HepG2 (cell line): ENCODE results near the gene TBXA2R. TPM values are rescaled to one million over a fixed set of nuclear protein-coding genes. Genes with fewer than 3 reads are reported as not detected.

Experiments
- ATAC-seq: fragments of 200-7000 bp; cut with Tn5 transposase; 3 replicates; pipeline ENCODE4 v1.9.1; 2020; ENCODE audit warnings: mild to moderate bottlenecking, moderate library complexity
- BruUV-seq: library from RNA; stranded (reverse); fragments of 400-500 nt; replicated peaks from 2 replicates; lab custom pipeline; 2021; lab: Mats Ljungman, UMichigan
- CTCF ChIA-PET: fragments of 300-600 bp; formaldehyde crosslinking; extraction: SDS; loops from one replicate; lab custom pipeline; 2021; ENCODE audit warnings: low total read pairs, inconsistent platforms, low intra/inter-chr PET ratio; lab: Yijun Ruan, JAX
- POLR2A ChIA-PET: fragments of 350-600 bp; sonication (Branson Sonifier 250); formaldehyde crosslinking; loops from one replicate; lab custom pipeline; 2020; ENCODE audit warnings: antibody characterized with exemption, inconsistent platforms; lab: Yijun Ruan, JAX
- DNase-seq: peaks from one replicate; pipeline ENCODE4 v3.0.0-alpha.2; 2015; ENCODE audit warnings: low spot score
- FAIRE-seq: peaks from 3 replicates; lab custom pipeline; 2011; peaks lifted over from hg19 to GRCh38; lab: Jason Lieb, UNC
- H2AFZ ChIP-seq: one replicate; pipeline ENCODE4 v1.6.1; 2011; ENCODE audit warnings: low read length, inconsistent platforms
- H3K27ac ChIP-seq: fragments of 300-600 bp; 3 replicates; pipeline ENCODE4 v1.8.0; 2011; ENCODE audit warnings: mixed run types, mild to moderate bottlenecking, mixed read lengths, low read length, inconsistent platforms; ENCODE audit not compliant: insufficient read depth; ENCODE audit errors: extremely low read length
- H3K27me3 ChIP-seq, 2 experiments: fragments of 200-600 bp in 1 of 2; 2 replicates in 1 of 2; 3 replicates in 1 of 2; pipeline versions ENCODE4 v1.6.0 to v1.8.0; 2011; ENCODE audit warnings: low read length in 2 of 2, mild to moderate bottlenecking in 2 of 2, moderate library complexity in 2 of 2, inconsistent platforms in 1 of 2; ENCODE audit not compliant: insufficient read depth in 2 of 2, control insufficient read depth in 1 of 2
- H3K36me3 ChIP-seq, 2 experiments: fragments of 200-600 bp in 1 of 2; replicated peaks in 1 of 2; 2 replicates in 1 of 2; 3 replicates in 1 of 2; pipeline versions ENCODE4 v1.5.1 to v1.8.0; 2011; ENCODE audit warnings: low read length in 2 of 2, inconsistent platforms in 1 of 2; ENCODE audit not compliant: insufficient read depth in 2 of 2, control insufficient read depth in 1 of 2
- H3K4me1 ChIP-seq: 2 replicates; pipeline ENCODE4 v1.5.1; 2012; ENCODE audit warnings: low read length, inconsistent platforms; ENCODE audit not compliant: insufficient read depth
- H3K4me2 ChIP-seq: 2 replicates; pipeline ENCODE4 v1.6.0; 2011; ENCODE audit warnings: low read depth, low read length, inconsistent platforms
- H3K4me3 ChIP-seq, 3 experiments: fragments of 200-600 bp in 1 of 3; sonication (generic), shearing (Covaris generic) in 1 of 3; replicated peaks in 1 of 3; 2 replicates each; pipeline ENCODE4 v1.5.1; 2011 to 2016; ENCODE audit warnings: low read length in 3 of 3, inconsistent platforms in 2 of 3, low read depth in 2 of 3, mild to moderate bottlenecking in 2 of 3, control low read depth in 1 of 3, mixed read lengths in 1 of 3; ENCODE audit not compliant: insufficient read depth in 1 of 3
- H3K79me2 ChIP-seq: one replicate; pipeline ENCODE4 v1.6.1; 2011; ENCODE audit warnings: low read length, inconsistent platforms; ENCODE audit not compliant: insufficient read depth
- H3K9ac ChIP-seq: 2 replicates; pipeline ENCODE4 v1.6.0; 2011; ENCODE audit warnings: mild to moderate bottlenecking, low read depth, low read length, inconsistent platforms; ENCODE audit not compliant: insufficient read depth
- H3K9me3 ChIP-seq: 2 replicates; pipeline ENCODE4 v1.5.1; 2012; ENCODE audit warnings: mild to moderate bottlenecking, low read length
- H4K20me1 ChIP-seq: 2 replicates; pipeline ENCODE4 v1.6.0; 2011; ENCODE audit warnings: inconsistent platforms, mild to moderate bottlenecking, low read length, moderate library complexity; ENCODE audit not compliant: insufficient read depth
- FOXA3 ChIP-seq: IDR thresholded peaks from 2 replicates; pipeline ENCODE4 v1.6.1; 2016; ENCODE audit warnings: missing genetic modification reagents, missing compliant biosample characterization
- GATA4 ChIP-seq: sonication (generic); IDR thresholded peaks from 2 replicates; pipeline ENCODE4 v1.6.1; 2016; ENCODE audit warnings: antibody characterized with exemption, low read depth, borderline replicate concordance
- GATAD1 ChIP-seq: IDR thresholded peaks from 2 replicates; pipeline ENCODE4 v1.6.1; 2016; ENCODE audit warnings: missing genetic modification reagents, missing compliant biosample characterization
- KDM1A ChIP-seq: IDR thresholded peaks from 2 replicates; pipeline ENCODE4 v1.6.1; 2016; ENCODE audit warnings: missing compliant biosample characterization
- NPAS2 ChIP-seq: sonication (generic); formaldehyde crosslinking; IDR thresholded peaks from 2 replicates; pipeline ENCODE4 v1.8.0; 2022; ENCODE audit warnings: mild to moderate bottlenecking, missing genetic modification reagents, borderline replicate concordance
- ZNF768 ChIP-seq: sonication (generic); formaldehyde crosslinking; IDR thresholded peaks from 2 replicates; pipeline ENCODE4 v1.4.0; 2020; ENCODE audit warnings: missing genetic modification reagents
- WGBS: methylation state at CpG from one replicate; pipeline ENCODE4 v1.1.6; 2017; ENCODE audit warnings: low lambda C conversion rate; 5-methylcytosine and 5-hydroxymethylcytosine counted together
- in situ Hi-C: cut with HindIII; loops from 2 replicates; pipeline ENCODE4 v1.10.0; 2017; ENCODE audit warnings: low pct_unique_long_range_greater_than_20kb; ENCODE audit not compliant: extremely low pct_ligation_motif_present
- intact Hi-C: fragments of 100-400 bp; cut with micrococcal nuclease; formaldehyde crosslinking; loops from one replicate; pipeline ENCODE4 v1.10.0; 2022; ENCODE audit not compliant: unreplicated experiment
- polyA plus RNA-seq, 8 experiments: library from polyadenylated mRNA; depleted of rRNA in 3 of 8; stranded (reverse) in 7 of 8; unstranded in 1 of 8; fragments of >200 nt; fragmentation: Illumina TruSeq in 4 of 8; extraction: Trizol in 4 of 8; gene quantifications; 2 replicates each; pipeline versions ENCODE4 v1.2.1 to v1.2.3, GENCODE V29; 2011 to 2016; ENCODE audit warnings: low read depth in 4 of 8, missing spikeins in 1 of 8, mixed read lengths in 1 of 8; ENCODE audit not compliant: insufficient read depth in 1 of 8
- total RNA-seq, 5 experiments: library from RNA; depleted of rRNA; stranded (reverse); fragments of >200 nt; fragmentation: Illumina TruSeq; extraction: Trizol; gene quantifications; 2 replicates each; pipeline ENCODE4 v1.2.3, GENCODE V29; 2016; ENCODE audit warnings: low read depth in 1 of 5
- TF ChIP-seq, protein P1 (sequence below): sonication (generic); formaldehyde crosslinking; IDR thresholded peaks from 2 replicates; pipeline ENCODE4 v1.5.0; 2020; ENCODE audit warnings: missing genetic modification reagents, mild to moderate bottlenecking, borderline replicate concordance
- TF ChIP-seq, protein P2 (sequence below): sonication (generic); formaldehyde crosslinking; IDR thresholded peaks from 2 replicates; pipeline ENCODE4 v1.8.0; 2023; ENCODE audit warnings: mild to moderate bottlenecking, missing genetic modification reagents

TBXA2R gene
- total and polyA plus RNA-seq, 2 of the 13 experiments (the other 11 are each of a cell fraction or from before 2014, with no cell fraction given), result 0.09 TPM; not detected in 1

DNA sequence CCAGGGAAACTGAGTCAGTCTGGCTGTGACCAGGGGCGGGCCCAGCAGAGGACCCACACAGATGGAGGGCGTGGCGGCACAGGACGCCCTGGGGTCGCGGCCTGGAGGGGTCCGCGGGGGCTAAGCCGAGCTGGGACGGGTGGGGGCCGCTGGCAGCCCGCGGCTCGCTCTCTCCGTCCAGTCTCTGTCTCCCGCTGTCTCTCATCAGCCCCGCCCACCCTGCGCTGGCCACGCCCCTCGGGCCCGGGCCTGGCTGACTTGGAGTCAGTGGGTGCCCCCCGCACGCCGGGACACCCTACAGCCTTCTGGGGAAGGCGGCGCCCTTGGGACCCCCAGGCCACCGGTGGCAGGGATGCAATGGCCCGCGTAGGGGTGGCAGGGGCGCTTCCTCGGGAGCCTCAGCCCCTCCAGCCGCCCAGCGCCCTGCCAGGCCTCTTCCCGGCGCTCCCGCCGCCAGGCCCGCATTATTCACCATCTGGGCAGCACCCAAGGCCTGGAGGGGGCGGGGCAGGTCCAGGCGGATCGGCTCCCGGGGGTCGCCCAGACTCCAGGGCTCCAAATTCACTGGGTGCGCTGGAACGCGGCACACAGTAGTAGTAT, at the start of gene TBXA2R (continued):
- no peak for TF ChIP-seq FOXA3 (CRISPR knock-in tag)
- TF ChIP-seq KDM1A (CRISPR knock-in tag), result no peak
- TF ChIP-seq, protein P1, sequence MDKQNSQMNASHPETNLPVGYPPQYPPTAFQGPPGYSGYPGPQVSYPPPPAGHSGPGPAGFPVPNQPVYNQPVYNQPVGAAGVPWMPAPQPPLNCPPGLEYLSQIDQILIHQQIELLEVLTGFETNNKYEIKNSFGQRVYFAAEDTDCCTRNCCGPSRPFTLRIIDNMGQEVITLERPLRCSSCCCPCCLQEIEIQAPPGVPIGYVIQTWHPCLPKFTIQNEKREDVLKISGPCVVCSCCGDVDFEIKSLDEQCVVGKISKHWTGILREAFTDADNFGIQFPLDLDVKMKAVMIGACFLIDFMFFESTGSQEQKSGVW (CRISPR knock-in tag), result no peak
- TF ChIP-seq NPAS2 (CRISPR knock-in tag), result no peak
- TF ChIP-seq GATA4, result no peak
- TF ChIP-seq, protein P2, sequence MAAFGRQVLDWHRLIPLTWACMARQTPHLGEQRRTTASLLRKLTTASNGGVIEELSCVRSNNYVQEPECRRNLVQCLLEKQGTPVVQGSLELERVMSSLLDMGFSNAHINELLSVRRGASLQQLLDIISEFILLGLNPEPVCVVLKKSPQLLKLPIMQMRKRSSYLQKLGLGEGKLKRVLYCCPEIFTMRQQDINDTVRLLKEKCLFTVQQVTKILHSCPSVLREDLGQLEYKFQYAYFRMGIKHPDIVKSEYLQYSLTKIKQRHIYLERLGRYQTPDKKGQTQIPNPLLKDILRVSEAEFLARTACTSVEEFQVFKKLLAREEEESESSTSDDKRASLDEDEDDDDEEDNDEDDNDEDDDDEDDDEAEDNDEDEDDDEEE, result no peak

DNA sequence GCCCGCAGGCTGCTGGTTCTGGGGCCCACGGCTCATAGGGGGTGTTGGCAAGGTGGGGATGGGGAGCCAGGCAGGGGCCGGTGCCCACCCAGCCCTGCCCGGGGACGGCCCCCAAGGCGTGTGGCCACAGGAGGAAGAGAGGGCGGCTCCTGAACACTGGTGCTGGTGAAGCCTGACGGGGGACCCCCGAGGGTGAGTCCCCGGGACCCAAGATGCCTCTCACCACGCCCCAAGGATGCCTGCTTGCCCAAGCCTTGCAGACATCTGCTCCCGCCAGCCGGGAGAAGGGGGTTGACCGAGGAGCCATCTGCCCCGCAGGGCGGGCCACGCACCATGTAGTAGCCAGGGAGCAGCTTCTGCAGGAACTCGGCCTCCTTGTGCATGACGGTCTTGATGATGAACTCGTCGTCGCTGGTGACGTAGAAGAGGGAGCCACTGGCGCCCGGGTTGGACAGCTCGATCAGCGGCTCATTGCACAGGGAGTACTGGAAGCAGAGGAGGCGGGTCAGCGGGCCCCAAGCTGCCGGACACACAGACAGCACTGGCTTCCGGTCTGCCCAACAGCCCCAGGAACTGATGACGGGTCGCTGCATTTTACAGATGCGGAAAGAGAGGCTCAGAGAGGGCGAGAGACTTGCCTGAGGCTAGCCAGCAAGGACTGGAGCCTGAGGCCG, 49.5 kb upstream of the TBXA2R start:
- whole genome bisulfite sequencing, result 96% methylated on average over 14 of the region's 36 CpGs
- Histone ChIP-seq H3K4me2 (no peak overlapping the region), H3K27me3 (no peaks in the 10 kb centered on the region), H3K9me3 (no peaks in the 10 kb centered on the region), H3K4me1 (no peaks in the 10 kb centered on the region), H3K27ac (no peak overlapping the region), H3K79me2 (no peaks in the 10 kb centered on the region), H3K4me3 (no peak overlapping the region), H4K20me1 (no peaks in the 10 kb centered on the region), H2AFZ (no peak overlapping the region), H3K9ac (no peak overlapping the region), H3K36me3 (peaks cover 1 to 13% of the 10 kb centered on the region in 2 experiments; a peak in 4 of 5 replicates)
- TF ChIP-seq GATAD1 (CRISPR knock-in tag), result no peak
- peak; percentile 76; the same call in 1 of the 2 replicates for TF ChIP-seq ZNF768
- FAIRE-seq, result no peak
- in situ Hi-C loops, result no loop called here
- no TSS peak for BruUV-seq
- DNase-seq, result no peak
- ChIA-PET POLR2A (no interaction called here), CTCF (no interaction called here)
- intact Hi-C loops, result no loop called here
- ATAC-seq, result no peak
